K562 (cell line): ENCODE data around the gene DLGAP1. TPM values are rescaled to one million over a fixed set of nuclear protein-coding genes. Genes with fewer than 3 reads are reported as not detected.

Experiments
- ATAC-seq: fragments of 200-7000 bp; cut with Tn5 transposase; 3 replicates; pipeline ENCODE4 v1.9.1; 2020; ENCODE audit warnings: moderate library complexity
- BruUV-seq: library from RNA; stranded (reverse); fragments of 400-500 nt; replicated peaks from 2 replicates; lab custom pipeline; 2021; lab: Mats Ljungman, UMichigan
- CTCF ChIA-PET: fragments of 300-600 bp; formaldehyde crosslinking; extraction: SDS; loops from one replicate; lab custom pipeline; 2021; ENCODE audit warnings: low intra/inter-chr PET ratio; lab: Yijun Ruan, JAX
- POLR2A ChIA-PET: fragments of 300-600, 350-650 bp; sonication (Branson Sonifier 250); formaldehyde crosslinking; extraction: SDS; loops from one replicate; lab custom pipeline; 2021; ENCODE audit warnings: antibody characterized with exemption, inconsistent platforms; lab: Yijun Ruan, JAX
- DNase-seq, 4 experiments: peaks; one replicate each; pipeline versions ENCODE4 v3.0.0 to v3.0.0-alpha.2; 2011 to 2018; ENCODE audit warnings: low spot score in 3 of 4, mixed read lengths in 3 of 4; ENCODE audit errors: extremely low read depth in 1 of 4
- FAIRE-seq: peaks from 2 replicates; lab custom pipeline; 2011; peaks lifted over from hg19 to GRCh38; lab: Jason Lieb, UNC
- H2AFZ ChIP-seq: 2 replicates; pipeline ENCODE4 v1.6.0; 2011; ENCODE audit warnings: low read depth, low read length, control low read depth, inconsistent platforms
- H3K27ac ChIP-seq: fragments of 200-600 bp; 3 replicates; pipeline ENCODE4 v1.8.0; 2011; ENCODE audit warnings: low read depth, mild to moderate bottlenecking, control low read depth, inconsistent platforms, low read length, moderate library complexity, mixed read lengths; ENCODE audit errors: extremely low read depth
- H3K27me3 ChIP-seq, 2 experiments: fragments of 300-600 bp in 1 of 2; 2 replicates in 1 of 2; 3 replicates in 1 of 2; pipeline versions ENCODE4 v1.6.0 to v1.8.0; 2011; ENCODE audit warnings: inconsistent platforms in 2 of 2, low read length in 2 of 2, mild to moderate bottlenecking in 1 of 2, mixed read lengths in 1 of 2, moderate library complexity in 1 of 2; ENCODE audit not compliant: control insufficient read depth in 2 of 2, insufficient read depth in 2 of 2
- H3K36me3 ChIP-seq: fragments of 300-600 bp; 3 replicates; pipeline ENCODE4 v1.8.0; 2011; ENCODE audit warnings: mild to moderate bottlenecking, low read length, inconsistent platforms; ENCODE audit not compliant: control insufficient read depth, insufficient read depth
- H3K4me1 ChIP-seq, 2 experiments: fragments of 200-600 bp in 1 of 2; replicated peaks in 1 of 2; 2 replicates in 1 of 2; 3 replicates in 1 of 2; pipeline versions ENCODE4 v1.5.1 to v1.8.0; 2011; ENCODE audit warnings: inconsistent platforms in 2 of 2, low read length in 2 of 2, mild to moderate bottlenecking in 1 of 2, mixed read lengths in 1 of 2, moderate library complexity in 1 of 2; ENCODE audit not compliant: control insufficient read depth in 2 of 2, insufficient read depth in 2 of 2
- H3K4me2 ChIP-seq: 2 replicates; pipeline ENCODE4 v1.6.1; 2011; ENCODE audit warnings: low read length, control low read depth, inconsistent platforms, mixed read lengths; ENCODE audit not compliant: insufficient read depth
- H3K4me3 ChIP-seq: fragments of 200-600 bp; sonication (generic), shearing (Covaris generic); 2 replicates; pipeline ENCODE4 v1.5.1; 2016; ENCODE audit warnings: control low read depth, inconsistent platforms
- H3K79me2 ChIP-seq: fragments of 200-600 bp; 3 replicates; pipeline ENCODE4 v1.8.0; 2011; ENCODE audit warnings: low read length, inconsistent platforms; ENCODE audit not compliant: control insufficient read depth, insufficient read depth
- H3K9ac ChIP-seq, 2 experiments: 2 replicates each; pipeline versions ENCODE4 v1.6.0 to v1.6.1; 2011; ENCODE audit warnings: low read depth in 2 of 2, low read length in 2 of 2, control low read depth in 1 of 2, inconsistent platforms in 1 of 2, mild to moderate bottlenecking in 1 of 2, mixed read lengths in 1 of 2; ENCODE audit not compliant: insufficient read depth in 1 of 2
- H3K9me1 ChIP-seq: one replicate; pipeline ENCODE4 v1.6.0; 2011; ENCODE audit warnings: inconsistent platforms, mild to moderate bottlenecking, low read length, moderate library complexity; ENCODE audit not compliant: control insufficient read depth, insufficient read depth
- H3K9me3 ChIP-seq: replicated peaks from 2 replicates; pipeline ENCODE4 v1.5.1; 2011; ENCODE audit warnings: low read depth, low read length, inconsistent platforms; ENCODE audit not compliant: control insufficient read depth, insufficient read depth
- H4K20me1 ChIP-seq: replicated peaks from 2 replicates; pipeline ENCODE4 v1.6.1; 2011; ENCODE audit warnings: low read length, inconsistent platforms, mixed read lengths; ENCODE audit not compliant: control insufficient read depth, insufficient read depth
- ARID2 ChIP-seq: fragments of 450-650 bp; IDR thresholded peaks from 2 replicates; pipeline ENCODE4 v1.6.1; 2017; ENCODE audit warnings: antibody characterized with exemption, mild to moderate bottlenecking
- ATF1 ChIP-seq, 2 experiments: fragments of 450-650 bp in 1 of 2; IDR thresholded peaks; 2 replicates each; pipeline ENCODE4 v1.6.1; 2016; ENCODE audit warnings: missing compliant biosample characterization in 1 of 2, missing genetic modification characterization in 1 of 2
- HMGN3 ChIP-seq: IDR thresholded peaks from 2 replicates; pipeline ENCODE4 v1.6.1; 2011; ENCODE audit warnings: borderline replicate concordance, low read depth, mild to moderate bottlenecking, mixed read lengths, low read length; ENCODE audit not compliant: insufficient read length; ENCODE audit errors: extremely low read depth
- NCOA2 ChIP-seq, 2 experiments: fragments of 450-650 bp; IDR thresholded peaks; 2 replicates each; pipeline ENCODE4 v1.6.1; 2018; ENCODE audit warnings: mild to moderate bottlenecking in 2 of 2, moderate library complexity in 1 of 2; ENCODE audit not compliant: partially characterized antibody in 2 of 2
- SREBF1 ChIP-seq: fragments of 150-350 bp; IDR thresholded peaks from 2 replicates; pipeline ENCODE4 v1.6.1; 2014; ENCODE audit warnings: antibody characterized with exemption, low read depth, low read length, borderline replicate concordance
- TFE3 ChIP-seq: fragments of 450-650 bp; formaldehyde crosslinking; IDR thresholded peaks from 2 replicates; pipeline ENCODE4 v1.4.0; 2020; ENCODE audit warnings: mild to moderate bottlenecking, mixed read lengths
- WGBS: fragments of 100-300 bp; shearing (Covaris generic); methylation state at CpG from one replicate; pipeline ENCODE4 v1.1.6; 2016; ENCODE audit warnings: low coverage, mixed read lengths; ENCODE audit not compliant: insufficient coverage; ENCODE audit errors: missing lambda C conversion rate; 5-methylcytosine and 5-hydroxymethylcytosine counted together
- in situ Hi-C: fragments of 300-500 bp; cut with MboI; formaldehyde crosslinking; loops from 4 replicates; pipeline ENCODE4 v1.15.0; 2018; ENCODE audit warnings: inconsistent platforms, mixed read lengths
- intact Hi-C: fragments of 100-400 bp; cut with micrococcal nuclease; formaldehyde crosslinking; loops from 2 replicates; pipeline ENCODE4 v1.14.2; 2022
- polyA plus RNA-seq, 8 experiments: library from polyadenylated mRNA; depleted of rRNA in 4 of 8; stranded (reverse) in 5 of 8; unstranded in 3 of 8; fragments of >200 nt; fragmentation: Nextera tagmentation in 2 of 8; fragmentation: Illumina TruSeq in 1 of 8; extraction: Ambion mirVana in 2 of 8; extraction: Trizol in 1 of 8; gene quantifications; 2 replicates each; pipeline versions ENCODE4 v1.2.1 to v1.2.3, GENCODE V29; 2011 to 2014; ENCODE audit warnings: inconsistent platforms in 1 of 8, missing spikeins in 1 of 8
- total RNA-seq, 7 experiments: library from RNA; depleted of rRNA in 6 of 7; stranded (reverse); fragments of >200 nt in 6 of 7; fragmentation: Illumina TruSeq in 2 of 7; extraction: Trizol in 2 of 7; gene quantifications; 2 replicates each; pipeline versions ENCODE4 v1.2.1 to v1.2.3, GENCODE V29; 2011 to 2021; ENCODE audit warnings: low replicate concordance in 1 of 7

Gene DLGAP1
- total and polyA plus RNA-seq, 9 of the 15 experiments (the other 6 are each of a cell fraction or from before 2014, with no cell fraction given), result 0.04 to 0.22 (median 0.08) TPM

- Histone ChIP-seq H2AFZ (no peak overlapping the region), H3K4me3 (no peak overlapping the region), H3K36me3 (no peaks in the 10 kb centered on the region), H4K20me1 (no peaks in the 10 kb centered on the region), H3K9ac (no peak overlapping the region), H3K27me3 (no peaks in the 10 kb centered on the region), H3K9me3 (no peaks in the 10 kb centered on the region), H3K27ac (no peak overlapping the region), H3K79me2 (no peaks in the 10 kb centered on the region), H3K4me2 (no peak overlapping the region), H3K9me1 (no peaks in the 10 kb centered on the region), H3K4me1 (no peaks in the 10 kb centered on the region)
- ChIA-PET POLR2A (no interaction called here), CTCF (no interaction called here)
- ATAC-seq, result no peak
- in situ Hi-C loops, result no loop called here
- no peak for TF ChIP-seq ARID2
- TF ChIP-seq TFE3 (CRISPR knock-in tag), result peak; percentile 64
- TF ChIP-seq NCOA2 (IDR thresholded peaks at IDR 0.05; ENCODE audit: partially characterized antibody in 2 of 2), result no peak
- TF ChIP-seq SREBF1, result no peak
- DNase-seq, result no peak
- WGBS, result 0% methylated on average over 1 of the region's 1 CpG
- FAIRE-seq, result no peak
- intact Hi-C loops, result no loop called here
- no TSS peak for BruUV-seq
Observed at GRCh38 chr18:4374564-4374963, 80.5 kb downstream of the DLGAP1 start.

- Histone ChIP-seq H3K27ac (no peak overlapping the region), H3K9ac (no peak overlapping the region), H3K9me3 (no peaks in the 10 kb centered on the region), H4K20me1 (no peaks in the 10 kb centered on the region), H3K4me1 (no peaks in the 10 kb centered on the region), H2AFZ (no peak overlapping the region), H3K4me3 (no peak overlapping the region), H3K9me1 (no peaks in the 10 kb centered on the region), H3K36me3 (no peaks in the 10 kb centered on the region), H3K4me2 (no peak overlapping the region), H3K79me2 (no peaks in the 10 kb centered on the region), H3K27me3 (no peaks in the 10 kb centered on the region)
- in situ Hi-C loops, result no loop called here
- no peak for ATAC-seq
- intact Hi-C loops, result no loop called here
- ChIA-PET POLR2A (no interaction called here), CTCF (no interaction called here)
- no peak for DNase-seq
- no TSS peak for BruUV-seq
- WGBS, result 0% methylated on average over 3 of the region's 4 CpGs
- FAIRE-seq, result no peak
- TF ChIP-seq HMGN3 (no peak), ATF1 (CRISPR knock-in tag; IDR thresholded peaks at IDR 0.05) (no peak), ATF1 (tag; IDR thresholded peaks at IDR 0.05) (no peak)
Observed at GRCh38 chr18:4369705-4370104, 85.4 kb downstream of the DLGAP1 start.
